Right forelimb (tissue), 1 donor: ENCODE results near the gene TNFRSF12A.
"Not testable (repeated sequence)": the region's sequence is repeated elsewhere in the genome, so short reads cannot be mapped to it uniquely, and the experiment has no call there.

Experiments used
- DNase-seq: peaks from one replicate; pipeline ENCODE4 v3.0.0-alpha.2; 2018

The TNFRSF12A gene

GRCh38 chr16:3069146-3069545, 49.0 kb downstream of the TNFRSF12A start:
- not testable (repeated sequence) for DNase-seq

GRCh38 chr16:3070608-3071111, 50.5 kb downstream of the TNFRSF12A start:
- no peak for DNase-seq

GRCh38 chr16:3071655-3072054, 51.5 kb downstream of the TNFRSF12A start:
- no peak for DNase-seq
